ENCODE data around the gene FDXR. TPM values are rescaled to one million over a fixed set of nuclear protein-coding genes. Genes with fewer than 3 reads are reported as not detected.

Gene FDXR
- total RNA-seq, 1 donor from 2014 or later = 93.1 TPM

GRCh38 chr17:74882517-74883240 is 9.9 kb upstream of the FDXR start:
- Histone ChIP-seq H3K27ac (no peak overlapping the region), H3K4me1 (no peaks in the 10 kb centered on the region), H3K27me3 (no peaks in the 10 kb centered on the region), H3K4me3 (no peak overlapping the region), H3K9me3 (no peaks in the 10 kb centered on the region), H3K36me3 (no peaks in the 10 kb centered on the region)
- no peak for DNase-seq (ENCODE audit: low spot score in 2 of 2)
- TF ChIP-seq, protein P1, sequence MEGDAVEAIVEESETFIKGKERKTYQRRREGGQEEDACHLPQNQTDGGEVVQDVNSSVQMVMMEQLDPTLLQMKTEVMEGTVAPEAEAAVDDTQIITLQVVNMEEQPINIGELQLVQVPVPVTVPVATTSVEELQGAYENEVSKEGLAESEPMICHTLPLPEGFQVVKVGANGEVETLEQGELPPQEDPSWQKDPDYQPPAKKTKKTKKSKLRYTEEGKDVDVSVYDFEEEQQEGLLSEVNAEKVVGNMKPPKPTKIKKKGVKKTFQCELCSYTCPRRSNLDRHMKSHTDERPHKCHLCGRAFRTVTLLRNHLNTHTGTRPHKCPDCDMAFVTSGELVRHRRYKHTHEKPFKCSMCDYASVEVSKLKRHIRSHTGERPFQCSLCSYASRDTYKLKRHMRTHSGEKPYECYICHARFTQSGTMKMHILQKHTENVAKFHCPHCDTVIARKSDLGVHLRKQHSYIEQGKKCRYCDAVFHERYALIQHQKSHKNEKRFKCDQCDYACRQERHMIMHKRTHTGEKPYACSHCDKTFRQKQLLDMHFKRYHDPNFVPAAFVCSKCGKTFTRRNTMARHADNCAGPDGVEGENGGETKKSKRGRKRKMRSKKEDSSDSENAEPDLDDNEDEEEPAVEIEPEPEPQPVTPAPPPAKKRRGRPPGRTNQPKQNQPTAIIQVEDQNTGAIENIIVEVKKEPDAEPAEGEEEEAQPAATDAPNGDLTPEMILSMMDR (IDR thresholded peaks at IDR 0.05) = no peak
- intact Hi-C loops (cut with DNase I) = no loop called here

- TF ChIP-seq, protein P1 (IDR thresholded peaks at IDR 0.05) = no peak
- intact Hi-C loops (cut with DNase I) = no loop called here
- no peak for DNase-seq (ENCODE audit: low spot score in 2 of 2)
- Histone ChIP-seq H3K4me3 (no peak overlapping the region), H3K9me3 (no peaks in the 10 kb centered on the region), H3K4me1 (no peaks in the 10 kb centered on the region), H3K27ac (no peak overlapping the region), H3K36me3 (no peaks in the 10 kb centered on the region), H3K27me3 (no peaks in the 10 kb centered on the region)
Observed at GRCh38 chr17:74881073-74881472, 8.3 kb upstream of the FDXR start.

GRCh38 chr17:74879308-74879707 is 6.5 kb upstream of the FDXR start:
- DNase-seq (ENCODE audit: low spot score in 2 of 2) = no peak
- no peaks in the 10 kb centered on the region for H3K36me3 ChIP-seq
- TF ChIP-seq, protein P1 (IDR thresholded peaks at IDR 0.05) = no peak
- peaks cover 0 to under 1% of the 10 kb centered on the region in 2 donors for H3K4me1 ChIP-seq
- H3K27ac ChIP-seq = no peak overlapping the region
- no peaks in the 10 kb centered on the region for H3K9me3 ChIP-seq
- no peaks in the 10 kb centered on the region for H3K27me3 ChIP-seq
- intact Hi-C loops (cut with DNase I) = loop anchor here (10.0 kb wide), 2 partner anchors 665 to 1785 kb away; partner anchors contain the start of genes SLC39A11 and TTYH2
- no peak overlapping the region for H3K4me3 ChIP-seq

- TF ChIP-seq, protein P1 (IDR thresholded peaks at IDR 0.05) = no peak
- intact Hi-C loops (cut with DNase I) = loop anchor here (10.0 kb wide), 2 partner anchors 664 to 1784 kb away; partner anchors contain the start of genes SLC39A11 and TTYH2
- DNase-seq (ENCODE audit: low spot score in 2 of 2) = no peak
- H3K4me1 ChIP-seq = peaks cover 0 to 7% of the 10 kb centered on the region in 2 donors
- H3K36me3 ChIP-seq = no peaks in the 10 kb centered on the region
- H3K27me3 ChIP-seq = no peaks in the 10 kb centered on the region
- H3K27ac ChIP-seq = no peak overlapping the region
- H3K9me3 ChIP-seq = no peaks in the 10 kb centered on the region
- no peak overlapping the region for H3K4me3 ChIP-seq
Observed at GRCh38 chr17:74878658-74879057, 5.9 kb upstream of the FDXR start.

DNA sequence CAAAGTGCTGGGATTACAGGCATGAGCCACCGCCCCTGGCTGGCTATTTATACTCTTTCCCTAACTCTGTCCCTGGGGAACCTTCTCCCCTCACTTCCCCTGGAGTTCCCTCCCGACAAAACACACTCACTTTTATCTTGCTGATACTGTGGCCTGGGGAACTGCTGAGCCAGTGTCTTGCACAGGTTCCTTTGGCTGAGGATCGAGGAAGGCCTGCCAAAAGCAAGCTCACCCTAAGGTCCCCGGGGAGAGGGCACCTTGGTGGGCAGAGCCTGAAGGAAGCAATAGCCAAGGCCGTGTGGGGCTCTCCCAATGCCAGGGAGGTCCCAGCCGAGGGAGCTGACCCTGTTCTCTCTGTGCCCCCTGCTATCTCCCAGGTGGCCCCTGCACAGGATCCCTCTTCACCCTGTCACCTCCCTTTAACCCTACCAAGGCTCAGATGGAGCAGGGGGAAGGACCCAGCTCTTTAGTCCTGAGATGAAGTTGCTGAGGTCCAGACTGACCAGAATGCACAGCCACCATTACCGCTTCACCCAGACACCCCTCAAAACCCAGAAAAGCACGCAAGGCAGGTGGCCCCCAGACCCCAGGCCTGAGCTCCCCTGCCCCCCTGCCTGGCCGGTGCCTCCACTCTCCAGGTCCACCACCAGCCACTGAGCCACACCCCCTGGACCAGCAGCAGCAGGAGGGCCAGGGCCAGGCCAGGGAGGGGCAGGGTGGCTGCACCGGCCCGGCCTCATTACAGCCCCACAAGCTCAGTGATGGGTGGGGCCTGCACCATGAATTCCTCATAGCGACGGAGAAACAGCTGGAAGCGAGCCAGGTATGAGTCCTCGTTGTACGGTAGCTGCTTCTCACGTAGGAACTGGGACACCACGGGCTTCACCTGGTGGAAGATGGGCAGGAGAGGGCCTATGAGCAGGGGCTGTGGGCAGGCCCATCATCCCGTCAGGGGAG is 5.1 kb upstream of the FDXR start:
- no peak overlapping the region for H3K4me3 ChIP-seq
- H3K27me3 ChIP-seq = no peaks in the 10 kb centered on the region
- TF ChIP-seq, protein P1 (IDR thresholded peaks at IDR 0.05) = no peak
- no peaks in the 10 kb centered on the region for H3K36me3 ChIP-seq
- H3K4me1 ChIP-seq = peaks cover 0 to 8% of the 10 kb centered on the region in 2 donors
- intact Hi-C loops (cut with DNase I) = loop anchor here (10.0 kb wide), 2 partner anchors 663 to 1783 kb away; partner anchors contain the start of genes SLC39A11 and TTYH2
- DNase-seq (ENCODE audit: low spot score in 2 of 2) = no peak
- no peaks in the 10 kb centered on the region for H3K9me3 ChIP-seq
- no peak overlapping the region for H3K27ac ChIP-seq
